ENCODE data around the gene RNASE9.

- no peak for TF ChIP-seq CTCF (IDR thresholded peaks at IDR 0.05; ENCODE audit: poor library complexity)
- no peak for TF ChIP-seq EZH2 (IDR thresholded peaks at IDR 0.05; ENCODE audit: borderline replicate concordance)
These were observed 43.9 kb downstream of the RNASE9 start for GRCh38 chr14:20516921-20517320.
